Subcutaneous abdominal adipose tissue (tissue), 5 donors: ENCODE results near the gene SLC28A1.
"Not testable (repeated sequence)": the region's sequence is repeated elsewhere in the genome, so short reads cannot be mapped to it uniquely, and the experiment has no call there.

Experiments
- H3K27ac ChIP-seq: one replicate; pipeline ENCODE4 v1.7.0; 2013; ENCODE audit warnings: low read depth, mild to moderate bottlenecking, inconsistent platforms, low read length, moderate library complexity
- H3K27me3 ChIP-seq, 5 donors: one replicate each; pipeline ENCODE4 v1.7.0; 2013; ENCODE audit warnings: low read length in 5 of 5, inconsistent platforms in 1 of 5; ENCODE audit not compliant: control insufficient read depth in 5 of 5, insufficient read depth in 4 of 5
- H3K36me3 ChIP-seq, 5 donors: one replicate each; pipeline ENCODE4 v1.7.0; 2013; ENCODE audit warnings: low read length in 5 of 5; ENCODE audit not compliant: control insufficient read depth in 5 of 5, insufficient read depth in 5 of 5
- H3K4me1 ChIP-seq, 5 donors: one replicate each; pipeline ENCODE4 v1.7.0; 2013; ENCODE audit warnings: low read length in 5 of 5, mild to moderate bottlenecking in 3 of 5, moderate library complexity in 1 of 5; ENCODE audit not compliant: control insufficient read depth in 5 of 5, insufficient read depth in 5 of 5
- H3K4me3 ChIP-seq, 5 donors: one replicate each; pipeline ENCODE4 v1.7.0; 2013; ENCODE audit warnings: low read length in 5 of 5, low read depth in 1 of 5
- H3K9ac ChIP-seq, 5 donors: one replicate each; pipeline ENCODE4 v1.7.0; 2013; ENCODE audit warnings: low read length in 5 of 5, mild to moderate bottlenecking in 4 of 5, moderate library complexity in 3 of 5
- H3K9me3 ChIP-seq, 5 donors: one replicate each; pipeline ENCODE4 v1.7.0; 2013; ENCODE audit warnings: low read length in 5 of 5; ENCODE audit not compliant: control insufficient read depth in 5 of 5
- donor health status: healthy.
- donor health status: healthy.
- donor health status: healthy.
- donor health status: healthy.
- donor health status: healthy.

Gene SLC28A1

DNA sequence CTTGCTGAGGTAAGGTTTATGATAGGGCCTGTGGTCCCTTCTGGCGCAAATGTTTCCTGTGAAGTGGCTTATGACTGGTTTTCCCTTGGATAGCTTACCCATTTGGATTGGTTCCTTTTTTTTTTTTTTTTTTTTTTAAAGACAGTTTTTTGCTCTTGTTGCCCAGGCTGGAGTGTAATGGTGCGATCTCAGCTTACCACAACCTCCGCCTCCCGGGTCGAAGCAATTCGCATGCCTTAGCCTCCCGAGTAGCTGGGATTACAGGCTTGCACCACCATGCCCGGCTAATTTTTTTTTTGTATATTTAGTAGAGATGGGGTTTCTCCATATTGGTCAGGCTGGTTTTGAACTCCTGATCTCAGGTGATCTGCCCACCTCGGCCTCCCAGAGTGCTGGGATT, 102.9 kb downstream of the SLC28A1 start:
- H3K4me3 ChIP-seq, H3K9me3 ChIP-seq, H3K27me3 ChIP-seq, H3K36me3 ChIP-seq: not testable (repeated sequence)
- Histone ChIP-seq H3K4me1 (peaks cover 5 to 65% (median 53%) of the 10 kb centered on the region in 5 donors), H3K27ac (peak overlapping the region; percentile 64), H3K9ac (peak overlapping the region in 1 of 5 donors; percentile 28)

DNA sequence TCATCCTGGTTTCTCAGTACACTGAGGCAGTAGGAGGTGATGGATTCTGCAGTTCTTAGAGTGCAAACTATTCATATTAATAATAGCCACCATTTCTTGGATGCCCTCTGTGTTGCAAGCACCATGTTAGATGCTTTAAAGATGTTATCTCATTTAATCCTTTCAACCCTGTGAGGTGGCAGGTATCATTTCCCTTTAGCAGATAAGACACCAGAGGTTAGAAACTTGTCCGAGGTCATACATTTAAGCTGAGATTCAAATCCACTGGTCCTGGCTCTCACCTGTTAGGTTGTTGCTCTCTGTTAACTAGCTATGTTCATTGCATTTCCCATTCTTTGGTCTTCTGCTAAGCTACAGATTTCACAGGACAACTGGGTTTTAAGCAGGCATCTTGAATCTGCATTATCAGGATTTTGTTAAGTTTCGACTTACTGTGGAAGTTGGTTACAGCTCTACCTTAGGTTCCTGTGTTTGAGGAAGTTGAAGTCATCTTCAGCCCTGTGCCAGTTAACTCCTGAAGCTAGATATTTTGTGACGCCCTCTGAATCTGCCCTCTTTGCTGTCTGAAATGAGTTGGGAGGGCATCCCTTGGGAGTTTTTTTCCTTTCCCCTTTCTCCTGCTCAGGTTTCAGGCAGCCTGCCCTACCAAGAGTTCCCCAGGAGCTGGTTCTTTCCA, 103.6 kb downstream of the SLC28A1 start:
- no peak overlapping the region for H3K9ac ChIP-seq
- H3K27ac ChIP-seq = peak overlapping the region; percentile 47
- H3K27me3 ChIP-seq = no peaks in the 10 kb centered on the region
- H3K9me3 ChIP-seq = no peaks in the 10 kb centered on the region
- H3K36me3 ChIP-seq = no peaks in the 10 kb centered on the region
- no peak overlapping the region for H3K4me3 ChIP-seq
- peaks cover 8 to 61% (median 52%) of the 10 kb centered on the region in 5 donors for H3K4me1 ChIP-seq

DNA sequence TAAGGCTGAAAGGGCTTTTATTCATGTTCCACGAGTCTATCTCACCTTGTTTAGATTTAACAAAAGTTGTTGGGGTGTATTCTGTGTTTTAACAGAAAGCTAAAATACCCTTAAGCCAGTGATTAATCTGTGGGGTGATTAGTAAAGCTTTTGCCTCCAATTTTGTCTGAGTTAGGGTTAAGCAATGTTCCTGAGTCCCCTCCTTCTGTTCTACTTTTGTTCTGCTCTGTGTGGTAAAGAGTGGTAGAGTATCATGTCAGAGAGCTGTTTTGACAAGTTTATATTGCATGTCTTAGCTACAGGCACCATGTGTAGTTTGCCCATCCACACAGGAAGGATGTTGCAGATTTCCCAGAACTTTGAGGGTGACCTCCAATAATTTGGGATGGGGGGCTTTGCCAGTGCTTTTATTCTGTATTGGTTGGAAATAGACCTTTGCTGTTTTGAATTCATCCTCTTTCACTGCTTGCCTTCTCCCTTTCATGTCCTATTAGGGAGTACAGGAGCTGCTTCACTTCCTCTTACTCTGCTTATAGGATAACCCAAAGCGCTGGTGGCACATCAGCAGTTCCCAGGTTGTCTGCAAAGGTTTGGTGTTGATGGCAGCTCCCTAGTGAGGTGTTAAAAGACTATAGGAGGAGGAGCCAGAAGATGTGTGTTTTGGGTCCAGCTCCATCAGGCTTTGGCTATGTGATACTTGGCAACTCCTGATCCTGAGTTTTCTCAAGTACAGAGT, 104.6 kb downstream of the SLC28A1 start:
- H3K27me3 ChIP-seq = no peaks in the 10 kb centered on the region
- H3K4me3 ChIP-seq = no peak overlapping the region
- H3K4me1 ChIP-seq = peaks cover 4 to 54% (median 43%) of the 10 kb centered on the region in 5 donors
- H3K9ac ChIP-seq = no peak overlapping the region
- H3K9me3 ChIP-seq = no peaks in the 10 kb centered on the region
- H3K36me3 ChIP-seq = no peaks in the 10 kb centered on the region
- no peak overlapping the region for H3K27ac ChIP-seq

DNA sequence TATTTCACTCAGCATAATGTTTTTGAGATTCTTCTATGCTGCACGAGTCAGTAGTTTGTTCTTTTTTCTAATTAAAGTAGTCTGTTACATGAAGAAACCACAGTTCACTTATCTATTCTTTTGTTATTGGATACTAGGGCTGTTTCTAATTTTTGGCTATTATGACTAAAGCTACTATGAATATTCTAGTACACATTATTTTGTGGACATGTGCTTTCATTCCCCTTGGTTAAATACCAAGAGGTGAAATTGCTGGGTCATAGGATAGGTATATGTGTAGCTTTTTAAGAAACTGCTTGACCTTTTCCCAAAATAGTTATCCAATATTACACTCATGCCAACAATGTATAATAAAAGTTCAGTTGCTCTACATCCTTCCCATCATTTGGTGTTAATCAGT, 106.0 kb downstream of the SLC28A1 start:
- no peaks in the 10 kb centered on the region for H3K36me3 ChIP-seq
- no peaks in the 10 kb centered on the region for H3K9me3 ChIP-seq
- no peak overlapping the region for H3K9ac ChIP-seq
- H3K27me3 ChIP-seq = no peaks in the 10 kb centered on the region
- peaks cover 4 to 44% (median 43%) of the 10 kb centered on the region in 5 donors for H3K4me1 ChIP-seq
- H3K4me3 ChIP-seq = no peak overlapping the region
- H3K27ac ChIP-seq = no peak overlapping the region

DNA sequence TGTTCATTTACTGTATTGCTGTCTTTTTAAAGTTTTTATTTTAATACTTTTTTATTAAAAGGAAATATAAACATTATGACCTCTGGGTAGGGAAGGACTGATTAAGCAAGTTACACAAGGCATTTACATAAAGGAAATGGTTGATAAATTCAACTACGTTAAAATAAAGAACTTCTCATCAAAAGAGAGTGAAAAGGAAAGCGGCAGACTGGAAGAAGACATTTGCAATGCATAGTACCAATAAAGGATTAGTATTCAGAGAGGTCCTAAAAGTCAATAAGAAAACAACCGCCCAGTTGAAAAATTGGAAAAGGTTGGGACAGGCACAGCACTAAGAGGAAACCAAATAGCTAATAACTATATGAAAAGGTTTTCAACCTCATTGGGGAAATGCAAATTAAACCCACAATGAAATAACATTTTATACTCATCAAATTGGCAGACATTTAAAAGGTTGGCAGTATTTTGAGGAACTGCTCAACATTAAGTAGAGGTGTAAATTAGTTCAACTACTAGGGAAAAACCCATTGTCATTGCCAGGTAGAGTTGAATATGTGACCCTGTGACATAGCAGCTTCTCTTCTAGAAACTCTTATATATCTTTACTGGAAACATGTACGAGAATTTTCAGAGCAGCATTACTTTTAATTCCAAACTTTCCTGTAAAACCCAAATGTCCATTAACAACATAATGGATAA, 106.7 kb downstream of the SLC28A1 start:
- peaks cover 4 to 39% (median 38%) of the 10 kb centered on the region in 5 donors for H3K4me1 ChIP-seq

DNA sequence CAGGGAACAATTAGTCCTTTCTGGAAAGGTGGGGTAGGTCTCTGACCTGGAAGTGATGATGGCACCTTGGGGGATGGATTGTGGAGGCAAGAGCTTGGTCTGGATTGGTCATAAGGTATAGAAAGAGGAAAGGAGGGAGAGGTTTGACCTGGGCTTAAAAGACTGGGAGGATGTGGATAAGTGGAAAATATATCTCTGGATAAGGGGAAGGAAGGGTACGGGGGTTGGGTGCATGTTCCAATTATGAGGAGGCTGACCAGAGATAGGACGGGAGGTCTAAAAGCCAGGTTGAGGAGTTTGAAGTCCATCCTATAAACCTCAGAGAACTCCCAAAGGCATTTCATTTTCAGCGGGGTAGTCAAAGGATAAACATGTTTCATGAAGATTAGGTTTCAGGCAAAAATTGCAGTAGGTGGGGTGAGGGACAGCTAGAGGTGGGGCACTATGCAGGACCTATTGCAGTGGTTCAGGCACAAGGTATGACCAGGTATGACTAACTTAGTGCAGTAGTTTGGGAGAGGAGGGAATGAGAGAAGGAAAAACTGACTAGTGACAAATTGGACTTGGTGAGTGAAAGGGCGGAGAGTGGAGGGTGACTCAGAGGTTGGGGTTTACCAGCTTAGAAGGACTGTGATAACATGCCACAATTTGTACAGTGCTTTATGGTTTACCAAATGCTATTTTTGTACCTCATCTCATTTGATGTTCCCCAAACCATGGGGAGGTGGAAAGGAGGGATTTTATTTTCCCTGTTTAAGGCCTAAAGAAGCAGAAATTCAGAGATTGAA, 107.9 kb downstream of the SLC28A1 start:
- Histone ChIP-seq H3K27me3 (no peaks in the 10 kb centered on the region), H3K9ac (no peak overlapping the region), H3K4me3 (no peak overlapping the region), H3K9me3 (no peaks in the 10 kb centered on the region), H3K36me3 (no peaks in the 10 kb centered on the region), H3K27ac (no peak overlapping the region), H3K4me1 (peaks cover 4 to 28% (median 26%) of the 10 kb centered on the region in 5 donors)

More for the DNA sequence above, 106.7 kb downstream of the SLC28A1 start:
- Histone ChIP-seq H3K9me3 (no peaks in the 10 kb centered on the region), H3K36me3 (no peaks in the 10 kb centered on the region), H3K27ac (no peak overlapping the region), H3K27me3 (no peaks in the 10 kb centered on the region), H3K4me3 (no peak overlapping the region), H3K9ac (no peak overlapping the region)
